Stimulated activated CD8-positive, alpha-beta memory T cell treated with anti-CD3 and anti-CD28 coated beads, Interleukin-2, amount 100 ng/mL, for 1 hour (primary cell): ENCODE results near the gene BRSK2.

ENCODE experiments used
- DNase-seq, 2 donors: peaks; one replicate each; pipeline ENCODE4 v3.0.0-alpha.2; 2020; ENCODE audit warnings: low read depth in 2 of 2

BRSK2 gene

DNA sequence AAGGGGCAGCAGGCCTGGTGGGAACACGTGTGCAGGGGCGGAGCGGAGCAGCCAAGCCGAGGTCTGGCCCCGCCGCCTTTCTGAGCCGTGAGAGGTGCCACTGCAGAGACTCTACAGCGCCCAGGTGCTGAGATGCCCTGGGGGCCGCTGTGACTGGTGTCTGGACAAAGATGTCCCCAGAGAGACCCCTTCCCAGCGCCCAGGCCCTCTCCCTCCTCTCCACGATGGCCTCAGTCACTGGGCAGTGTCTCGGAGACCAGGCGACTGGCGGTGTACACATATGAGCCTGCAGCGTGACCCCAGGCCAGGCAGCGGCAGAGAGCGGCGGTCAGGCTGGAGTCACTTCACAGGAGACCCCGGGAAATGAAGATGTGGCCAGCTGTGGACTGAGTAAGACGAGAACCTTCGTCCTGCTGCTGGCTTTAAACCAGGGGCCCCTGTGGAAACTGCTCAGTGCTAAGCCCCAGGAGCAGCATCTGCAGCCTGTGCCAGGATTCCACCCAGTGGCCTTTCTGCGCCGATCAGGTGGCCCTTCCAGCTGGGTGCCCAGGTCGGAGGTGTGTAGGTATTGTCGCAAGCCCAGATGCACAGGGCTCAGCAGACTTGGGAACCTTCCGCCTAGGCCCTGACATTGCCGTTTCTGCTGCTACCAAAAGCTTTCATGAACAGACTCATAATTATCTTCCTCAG is 62.2 kb downstream of the BRSK2 start:
- DNase-seq: no peak

GRCh38 chr11:1452744-1453143 is 63.0 kb downstream of the BRSK2 start:
- DNase-seq: no peak

GRCh38 chr11:1453611-1454034 is 63.9 kb downstream of the BRSK2 start:
- no peak for DNase-seq

- DNase-seq: no peak
Measured at GRCh38 chr11:1454576-1454975, 64.8 kb downstream of the BRSK2 start.

GRCh38 chr11:1455032-1455762 is 65.5 kb downstream of the BRSK2 start:
- no peak for DNase-seq

GRCh38 chr11:1455763-1456060 is 66.0 kb downstream of the BRSK2 start:
- DNase-seq: no peak

DNA sequence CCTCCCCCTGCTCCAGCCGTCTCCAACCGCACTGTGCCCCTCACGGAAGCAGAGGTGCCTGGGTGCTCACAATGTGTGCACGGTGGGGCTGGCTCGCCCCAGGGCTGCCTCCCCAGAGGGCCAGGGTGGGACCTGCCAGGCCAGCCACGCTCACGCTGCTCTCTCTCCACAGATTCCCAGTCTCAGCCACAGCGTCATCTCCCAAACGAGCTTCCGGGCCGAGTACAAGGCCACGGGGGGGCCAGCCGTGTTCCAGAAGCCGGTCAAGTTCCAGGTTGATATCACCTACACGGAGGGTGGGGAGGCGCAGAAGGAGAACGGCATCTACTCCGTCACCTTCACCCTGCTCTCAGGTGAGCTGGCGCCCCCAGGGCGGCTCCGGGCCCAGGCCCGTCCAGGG is 66.4 kb downstream of the BRSK2 start:
- DNase-seq: no peak

DNA sequence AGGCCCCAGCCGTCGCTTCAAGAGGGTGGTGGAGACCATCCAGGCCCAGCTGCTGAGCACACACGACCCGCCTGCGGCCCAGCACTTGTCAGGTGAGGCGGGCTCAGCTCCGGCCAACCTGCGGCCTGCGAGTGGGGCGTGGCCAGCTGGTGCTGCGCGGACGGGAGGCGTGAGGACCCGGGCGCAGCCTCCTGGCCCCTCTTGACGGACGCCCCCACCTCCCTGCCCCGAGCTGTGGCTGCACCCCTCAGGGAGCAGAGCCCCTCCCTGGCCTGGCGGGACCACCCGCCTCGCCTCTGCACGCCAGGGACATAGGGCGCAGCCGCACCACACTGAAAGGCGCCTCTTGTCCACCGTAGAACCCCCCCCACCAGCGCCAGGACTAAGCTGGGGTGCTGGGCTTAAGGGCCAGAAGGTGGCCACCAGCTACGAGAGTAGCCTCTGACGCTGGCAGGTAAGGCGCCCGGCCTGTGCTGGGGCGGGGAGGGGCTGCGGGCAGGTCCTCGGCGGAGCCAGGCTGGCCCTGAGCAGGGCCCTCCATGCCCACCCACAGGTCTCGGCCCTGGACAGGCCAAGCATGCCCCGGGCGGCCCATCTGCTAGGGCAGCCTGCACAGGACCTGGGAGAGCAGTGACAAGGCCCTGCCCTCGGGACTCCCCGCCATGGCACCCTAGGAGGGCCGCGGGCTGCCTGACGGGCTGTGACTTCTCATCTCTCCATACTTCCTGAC is 67.0 kb downstream of the BRSK2 start:
- DNase-seq: no peak

DNA sequence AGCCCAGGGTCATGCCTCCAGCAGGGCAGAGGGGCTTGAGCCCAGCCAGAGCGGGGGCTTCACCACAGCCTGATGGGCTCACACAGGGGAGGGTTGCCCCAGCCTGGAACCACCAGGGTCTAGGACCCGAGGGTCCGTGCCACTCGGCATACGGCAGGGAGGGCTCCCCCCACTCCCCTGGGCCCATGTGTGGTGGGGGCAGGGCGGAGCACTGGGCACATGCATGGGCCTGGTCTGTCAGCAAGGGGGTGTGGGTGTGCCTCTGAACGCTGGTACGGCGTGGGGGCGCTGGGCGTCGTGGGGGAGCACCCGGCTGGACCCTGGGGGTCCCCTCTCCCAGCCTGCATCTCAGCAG is 67.6 kb downstream of the BRSK2 start:
- DNase-seq: no peak

GRCh38 chr11:1457856-1458255 is 68.1 kb downstream of the BRSK2 start:
- no peak for DNase-seq

DNA sequence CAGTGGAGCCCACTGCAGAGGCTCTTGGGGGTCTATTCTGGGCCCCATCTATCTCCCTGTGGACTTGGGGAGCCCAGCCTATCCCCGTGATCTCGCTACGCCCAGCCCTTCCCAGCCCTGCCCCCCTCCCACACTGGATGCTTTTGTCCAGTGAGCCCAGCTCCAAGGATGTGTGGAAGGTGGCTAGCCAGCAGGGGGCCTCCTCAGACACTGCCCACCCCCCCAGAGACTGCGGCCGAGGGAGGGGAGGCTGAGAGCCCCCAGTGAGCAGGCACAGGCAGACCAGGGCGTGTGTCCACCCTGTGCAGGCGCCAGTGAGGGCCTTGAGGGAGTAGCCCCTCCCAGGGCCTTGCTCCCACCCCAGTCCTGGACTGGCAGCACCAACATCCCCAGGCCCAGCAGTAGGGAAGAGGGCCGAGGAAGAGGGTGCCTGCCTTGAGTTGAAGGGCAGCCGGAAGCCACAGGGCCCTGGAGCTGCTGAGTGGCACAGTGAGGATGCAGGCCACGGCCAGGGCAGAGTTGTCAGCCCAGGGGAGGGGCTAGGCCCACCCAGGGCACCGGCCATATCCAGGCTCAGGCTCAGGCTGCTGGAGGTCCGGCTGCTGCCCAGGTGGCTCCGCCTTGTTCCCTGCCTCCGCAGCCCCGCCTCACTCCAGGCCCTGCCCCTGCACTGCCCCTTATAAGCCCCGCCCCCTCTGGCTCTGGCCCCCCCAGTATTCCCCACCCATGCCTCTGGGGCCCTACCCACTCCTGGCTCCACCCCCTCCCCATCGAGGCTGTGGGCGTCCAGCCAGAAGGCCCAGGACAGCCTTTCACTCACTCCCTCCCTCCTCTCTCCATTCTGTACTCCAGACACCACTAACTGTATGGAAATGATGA is 68.8 kb downstream of the BRSK2 start:
- no peak for DNase-seq

DNA sequence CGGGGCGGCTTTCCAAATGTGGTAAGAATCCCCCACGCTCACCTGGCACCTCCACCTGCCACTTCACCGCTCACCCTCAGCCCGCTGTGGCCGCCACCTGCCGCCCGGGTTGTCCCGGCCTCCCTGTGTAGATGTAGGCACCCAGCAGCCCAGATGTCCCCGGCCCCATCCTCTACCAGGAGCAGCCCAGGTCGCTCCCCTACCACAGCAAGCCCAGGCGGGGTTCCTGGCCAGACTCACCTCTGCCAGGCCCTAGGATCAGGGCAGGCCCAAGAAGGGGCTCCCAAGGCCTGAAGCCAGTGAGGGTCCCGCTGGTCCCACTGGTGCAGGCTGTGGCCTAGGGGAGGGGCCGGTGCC is 69.5 kb downstream of the BRSK2 start:
- no peak for DNase-seq

- no peak for DNase-seq
Measured at GRCh38 chr11:1459764-1460395, 70.1 kb downstream of the BRSK2 start.

DNA sequence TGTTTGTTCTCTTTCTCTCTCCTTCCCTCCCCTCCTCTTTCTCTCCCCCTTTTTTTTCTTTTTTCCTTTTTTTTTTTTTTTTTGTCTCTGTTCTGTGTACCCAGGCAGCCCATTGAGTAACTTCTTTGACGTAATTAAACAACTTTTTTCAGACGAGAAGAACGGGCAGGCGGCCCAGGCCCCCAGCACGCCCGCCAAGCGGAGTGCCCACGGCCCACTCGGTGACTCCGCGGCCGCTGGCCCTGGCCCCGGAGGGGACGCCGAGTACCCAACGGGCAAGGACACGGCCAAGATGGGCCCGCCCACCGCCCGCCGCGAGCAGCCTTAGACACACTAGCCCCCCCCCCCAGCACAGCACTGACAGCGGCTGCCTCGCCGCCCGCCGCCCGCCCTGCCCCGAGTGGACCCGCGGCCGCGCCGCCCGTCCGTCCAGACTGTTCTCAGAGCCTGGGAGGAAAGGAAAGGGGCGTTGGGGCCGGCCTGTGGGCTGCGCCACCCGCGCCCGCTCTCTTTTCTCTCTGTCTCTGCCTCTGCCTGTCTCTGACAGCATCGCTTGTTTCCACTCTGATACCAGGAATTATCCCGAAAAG is 70.8 kb downstream of the BRSK2 start:
- DNase-seq: no peak

DNA sequence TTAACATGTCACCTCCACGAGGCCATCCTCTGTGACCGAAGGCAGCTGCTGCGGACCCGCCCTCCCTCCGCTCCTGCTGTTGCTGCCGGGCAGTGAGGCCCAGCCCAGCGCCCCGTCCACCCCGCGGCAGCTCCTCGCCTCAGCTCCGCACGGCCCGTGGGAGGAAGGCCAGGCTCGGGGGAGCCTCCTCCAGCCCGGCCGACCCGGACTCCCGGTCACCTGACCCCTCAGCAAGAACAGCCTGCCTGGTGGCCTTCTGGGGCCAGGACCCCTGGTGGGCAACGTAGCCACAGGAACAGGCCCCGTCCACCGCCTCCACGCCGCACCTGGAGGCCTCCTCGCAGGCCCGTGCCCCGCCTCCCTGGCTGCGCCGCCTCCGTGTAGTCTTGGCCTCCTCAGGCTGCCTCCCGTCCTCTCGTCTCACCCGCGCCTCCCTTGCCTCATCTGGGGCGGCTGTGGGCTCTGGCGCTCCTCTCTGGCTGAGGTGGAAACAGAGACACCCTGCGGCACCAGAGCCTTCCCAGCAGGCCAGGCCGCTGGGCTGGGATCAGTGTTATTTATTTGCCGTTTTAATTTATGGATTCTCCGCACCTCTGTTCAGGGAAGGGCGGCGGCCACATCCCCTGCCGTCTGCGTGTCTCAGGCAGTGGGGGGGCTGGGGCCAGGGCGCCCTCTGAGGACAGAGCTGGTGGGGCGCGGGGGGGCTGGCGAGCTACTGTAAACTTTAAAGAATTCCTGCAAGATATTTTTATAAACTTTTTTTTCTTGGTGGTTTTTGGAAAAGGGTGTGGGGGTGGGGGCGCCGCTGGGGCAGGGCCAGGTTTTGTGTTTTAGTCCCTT is 71.5 kb downstream of the BRSK2 start:
- no peak for DNase-seq

GRCh38 chr11:1461826-1462697 is 72.3 kb downstream of the BRSK2 start:
- DNase-seq: no peak

- DNase-seq: no peak
Measured at GRCh38 chr11:1462698-1462975, 72.9 kb downstream of the BRSK2 start.

- no peak for DNase-seq
Measured at GRCh38 chr11:1463056-1463455, 73.3 kb downstream of the BRSK2 start.

- no peak for DNase-seq
Measured at GRCh38 chr11:1466784-1467183, 77.0 kb downstream of the BRSK2 start.

- DNase-seq: no peak
Measured at GRCh38 chr11:1467270-1467669, 77.5 kb downstream of the BRSK2 start.
